CD14-positive monocyte (primary cell): Measurements from ENCODE around the gene SYAP1. TPM values are rescaled to one million over a fixed set of nuclear protein-coding genes. Genes with fewer than 3 reads are reported as not detected.
A peak's percentile ranks its signal among the peaks of the same experiment; 100 is the strongest.

Experiments used
- DNase-seq, 3 donors: peaks; one replicate each; pipeline ENCODE4 v3.0.0-alpha.2; 2011 to 2022
- H2AFZ ChIP-seq: 2 replicates; pipeline ENCODE4 v1.6.0; 2012; ENCODE audit warnings: mild to moderate bottlenecking, low read depth, low read length, inconsistent platforms; ENCODE audit not compliant: insufficient read depth, poor library complexity, severe bottlenecking
- H3K27ac ChIP-seq, 2 donors: 1 replicate in 1 of 2; 2 replicates in 1 of 2; pipeline ENCODE4 v1.5.1; 2012 to 2013; ENCODE audit warnings: low read length in 2 of 2, control low read depth in 1 of 2, inconsistent platforms in 1 of 2, low read depth in 1 of 2, mild to moderate bottlenecking in 1 of 2
- H3K27me3 ChIP-seq, 2 donors: one replicate each; pipeline versions ENCODE4 v1.6.0 to v1.6.1; 2011 to 2013; ENCODE audit warnings: low read length in 2 of 2; ENCODE audit not compliant: control insufficient read depth in 2 of 2, insufficient read depth in 2 of 2
- H3K36me3 ChIP-seq, 2 donors: replicated peaks in 1 of 2; 1 replicate in 1 of 2; 2 replicates in 1 of 2; pipeline versions ENCODE4 v1.5.1 to v1.6.1; 2012 to 2013; ENCODE audit warnings: low read length in 2 of 2, control low read depth in 1 of 2, inconsistent platforms in 1 of 2, mild to moderate bottlenecking in 1 of 2; ENCODE audit not compliant: insufficient read depth in 2 of 2, control insufficient read depth in 1 of 2
- H3K4me1 ChIP-seq, 2 donors: 1 replicate in 1 of 2; 2 replicates in 1 of 2; pipeline versions ENCODE4 v1.5.1 to v1.6.1; 2012 to 2013; ENCODE audit warnings: low read length in 2 of 2, control low read depth in 1 of 2, inconsistent platforms in 1 of 2, mild to moderate bottlenecking in 1 of 2, moderate library complexity in 1 of 2; ENCODE audit not compliant: insufficient read depth in 2 of 2, control insufficient read depth in 1 of 2
- H3K4me2 ChIP-seq: replicated peaks from 2 replicates; pipeline ENCODE3; 2012; ENCODE audit warnings: low read length, moderate library complexity, mild to moderate bottlenecking; ENCODE audit not compliant: poor library complexity, severe bottlenecking; ENCODE audit errors: extremely low read depth
- H3K4me3 ChIP-seq, 3 experiments: fragments of 200-600 bp in 1 of 3; sonication (generic) in 1 of 3; replicated peaks in 1 of 3; 1 replicate in 2 of 3; 2 replicates in 1 of 3; pipeline ENCODE4 v1.5.1; 2011 to 2013; ENCODE audit warnings: low read length in 3 of 3, mild to moderate bottlenecking in 3 of 3, control low read depth in 2 of 3, low read depth in 2 of 3, inconsistent platforms in 1 of 3, moderate library complexity in 1 of 3
- H3K79me2 ChIP-seq: 2 replicates; pipeline ENCODE4 v1.6.0; 2012; ENCODE audit warnings: mild to moderate bottlenecking, control low read depth, inconsistent platforms, low read length, moderate library complexity; ENCODE audit not compliant: insufficient read depth
- H3K9ac ChIP-seq: 2 replicates; pipeline ENCODE4 v1.6.0; 2017; ENCODE audit warnings: low read length, mild to moderate bottlenecking; ENCODE audit not compliant: insufficient read depth, poor library complexity, severe bottlenecking
- H3K9me3 ChIP-seq, 2 donors: replicated peaks in 1 of 2; 1 replicate in 1 of 2; 2 replicates in 1 of 2; pipeline versions ENCODE4 v1.5.1 to v1.6.1; 2012 to 2013; ENCODE audit warnings: low read length in 2 of 2, control low read depth in 1 of 2; ENCODE audit not compliant: control insufficient read depth in 1 of 2, insufficient read depth in 1 of 2
- H4K20me1 ChIP-seq: 2 replicates; pipeline ENCODE4 v1.6.0; 2012; ENCODE audit warnings: mild to moderate bottlenecking, low read length, control low read depth, moderate library complexity; ENCODE audit not compliant: insufficient read depth
- H3K27ac Mint-ChIP-seq, 7 donors: one replicate each; pipeline ENCODE4 v1.8.0; 2020; ENCODE audit warnings: mild to moderate bottlenecking in 7 of 7, mixed read lengths in 7 of 7, moderate library complexity in 6 of 7, inconsistent platforms in 2 of 7
- H3K27me3 Mint-ChIP-seq, 3 donors: one replicate each; pipeline ENCODE4 v1.8.0; 2021 to 2022; ENCODE audit warnings: low read depth in 3 of 3, mild to moderate bottlenecking in 3 of 3, mixed read lengths in 3 of 3, moderate library complexity in 3 of 3, inconsistent platforms in 1 of 3
- H3K36me3 Mint-ChIP-seq, 2 donors: one replicate each; pipeline ENCODE4 v1.8.0; 2020; ENCODE audit warnings: mixed read lengths in 2 of 2, inconsistent platforms in 1 of 2, mild to moderate bottlenecking in 1 of 2
- H3K4me1 Mint-ChIP-seq: one replicate; pipeline ENCODE4 v1.8.0; 2020; ENCODE audit warnings: mild to moderate bottlenecking, mixed read lengths
- H3K4me3 Mint-ChIP-seq, 2 donors: one replicate each; pipeline ENCODE4 v1.8.0; 2020; ENCODE audit warnings: mild to moderate bottlenecking in 2 of 2, mixed read lengths in 2 of 2, moderate library complexity in 1 of 2
- H3K9me3 Mint-ChIP-seq, 7 donors: one replicate each; pipeline ENCODE4 v1.8.0; 2020 to 2022; ENCODE audit warnings: mixed read lengths in 7 of 7, mild to moderate bottlenecking in 6 of 7, moderate library complexity in 6 of 7, inconsistent platforms in 2 of 7
- WGBS: methylation state at CpG from one replicate; pipeline ENCODE4 v1.1.5; 2013; ENCODE audit warnings: missing lambda C conversion rate; ENCODE audit not compliant: insufficient coverage; 5-methylcytosine and 5-hydroxymethylcytosine counted together
- intact Hi-C, 2 donors: fragments of 100-400 bp; cut with micrococcal nuclease; formaldehyde crosslinking; loops; one replicate each; pipeline versions ENCODE4 v1.15.0 to v1.15.1; 2023
- polyA plus RNA-seq, 3 donors: library from polyadenylated mRNA; depleted of rRNA in 1 of 3; unstranded in 2 of 3; stranded (reverse) in 1 of 3; fragments of 300-500 nt in 2 of 3; fragments of >200 nt in 1 of 3; fragmentation: Illumina TruSeq in 2 of 3; gene quantifications; 1 replicate in 2 of 3; 2 replicates in 1 of 3; pipeline ENCODE4 v1.2.3, GENCODE V29; 2012 to 2021
- TF ChIP-seq, protein P1 (sequence below): fragments of 200-600 bp; IDR thresholded peaks from one replicate; pipeline ENCODE4 v1.8.0; 2022; ENCODE audit warnings: antibody characterized with exemption, mild to moderate bottlenecking

SYAP1 gene
- polyA plus RNA-seq, 3 donors = 4.2 to 9.0 (median 7.1) TPM

DNA sequence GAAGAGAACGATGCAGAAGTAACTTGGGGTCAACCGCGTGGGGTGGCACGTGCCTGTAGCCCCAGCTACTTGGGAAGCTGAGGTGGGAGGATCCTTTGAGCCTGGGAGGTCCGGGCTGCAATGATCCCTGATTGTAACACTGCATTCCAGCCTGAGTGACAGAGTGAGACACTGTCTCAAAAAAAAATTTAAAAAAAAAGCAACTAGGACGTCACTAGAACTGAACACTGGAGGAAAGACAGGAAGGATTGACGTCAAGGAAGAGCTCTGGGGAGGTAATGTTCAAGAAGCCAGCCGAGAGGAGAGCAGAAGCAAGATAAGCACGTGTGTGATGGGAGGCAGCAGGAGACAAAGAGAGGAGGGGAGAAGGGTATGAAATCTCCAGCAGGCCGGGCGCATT lies 40.7 kb upstream of the SYAP1 start:
- peaks cover 0 to 32% (median 0%) of the 10 kb centered on the region in 3 donors for H3K27me3 Mint-ChIP-seq
- Histone ChIP-seq H2AFZ (no peak overlapping the region), H4K20me1 (no peaks in the 10 kb centered on the region), H3K4me2 (no peak overlapping the region), H3K27me3 (peaks cover 0 to 8% of the 10 kb centered on the region in 2 donors), H3K9me3 (no peaks in the 10 kb centered on the region), H3K79me2 (no peaks in the 10 kb centered on the region), H3K4me3 (no peak overlapping the region), H3K36me3 (peaks cover 10 to 36% of the 10 kb centered on the region in 2 donors), H3K27ac (no peak overlapping the region), H3K9ac (no peak overlapping the region), H3K4me1 (no peaks in the 10 kb centered on the region)
- DNase-seq = no peak
- TF ChIP-seq, protein P1, sequence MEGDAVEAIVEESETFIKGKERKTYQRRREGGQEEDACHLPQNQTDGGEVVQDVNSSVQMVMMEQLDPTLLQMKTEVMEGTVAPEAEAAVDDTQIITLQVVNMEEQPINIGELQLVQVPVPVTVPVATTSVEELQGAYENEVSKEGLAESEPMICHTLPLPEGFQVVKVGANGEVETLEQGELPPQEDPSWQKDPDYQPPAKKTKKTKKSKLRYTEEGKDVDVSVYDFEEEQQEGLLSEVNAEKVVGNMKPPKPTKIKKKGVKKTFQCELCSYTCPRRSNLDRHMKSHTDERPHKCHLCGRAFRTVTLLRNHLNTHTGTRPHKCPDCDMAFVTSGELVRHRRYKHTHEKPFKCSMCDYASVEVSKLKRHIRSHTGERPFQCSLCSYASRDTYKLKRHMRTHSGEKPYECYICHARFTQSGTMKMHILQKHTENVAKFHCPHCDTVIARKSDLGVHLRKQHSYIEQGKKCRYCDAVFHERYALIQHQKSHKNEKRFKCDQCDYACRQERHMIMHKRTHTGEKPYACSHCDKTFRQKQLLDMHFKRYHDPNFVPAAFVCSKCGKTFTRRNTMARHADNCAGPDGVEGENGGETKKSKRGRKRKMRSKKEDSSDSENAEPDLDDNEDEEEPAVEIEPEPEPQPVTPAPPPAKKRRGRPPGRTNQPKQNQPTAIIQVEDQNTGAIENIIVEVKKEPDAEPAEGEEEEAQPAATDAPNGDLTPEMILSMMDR = no peak
- H3K27ac Mint-ChIP-seq = peak overlapping the region in 3 of 7 donors; percentile 21 to 47 (median 23)
- intact Hi-C loops = no loop called here
- no peaks in the 10 kb centered on the region for H3K4me1 Mint-ChIP-seq
- H3K4me3 Mint-ChIP-seq = no peak overlapping the region
- peaks cover 0 to 1% (median 0%) of the 10 kb centered on the region in 7 donors for H3K9me3 Mint-ChIP-seq
- 93% methylated on average over 3 of the region's 11 CpGs for WGBS
- H3K36me3 Mint-ChIP-seq = peaks cover 29 to 34% of the 10 kb centered on the region in 2 donors

DNA sequence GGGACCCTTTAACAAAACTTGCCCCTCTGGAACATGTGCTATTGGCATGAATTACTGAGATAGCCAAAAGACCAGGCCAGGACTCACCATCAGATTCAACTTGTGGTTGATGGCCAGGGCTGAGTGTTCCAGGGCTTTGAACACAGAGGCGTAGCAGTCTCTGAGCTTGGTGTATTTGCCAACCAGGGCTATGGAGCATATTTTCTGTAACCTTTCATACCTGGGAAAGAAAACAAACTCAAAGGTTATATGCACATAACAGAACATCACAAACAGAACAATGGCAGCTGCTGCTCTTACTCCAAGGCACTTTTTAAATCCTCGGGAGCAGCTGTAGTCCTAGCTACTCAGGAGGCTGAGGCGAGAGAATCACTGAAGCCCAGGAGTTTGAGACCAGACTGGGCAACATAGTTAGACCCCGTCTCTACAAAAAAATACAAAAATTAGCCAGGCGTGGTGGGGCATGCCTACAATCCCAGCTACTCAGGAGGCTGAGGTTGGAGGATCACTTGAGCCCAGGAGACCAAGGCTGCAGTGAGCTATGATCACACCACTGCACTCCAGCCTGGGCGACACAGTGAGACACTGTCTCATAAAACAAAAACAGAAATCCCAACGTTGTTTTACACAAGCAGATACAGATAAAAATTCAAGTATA lies 36.3 kb upstream of the SYAP1 start:
- peaks cover 0 to 1% of the 10 kb centered on the region in 2 donors for H3K27me3 ChIP-seq
- no peak for DNase-seq
- H3K9me3 Mint-ChIP-seq = no peaks in the 10 kb centered on the region

More for the DNA sequence above, 36.3 kb upstream of the SYAP1 start:
- H3K36me3 ChIP-seq = peaks cover 16 to 33% of the 10 kb centered on the region in 2 donors
- no peaks in the 10 kb centered on the region for H3K9me3 ChIP-seq
- no peak overlapping the region for H3K9ac ChIP-seq
- no peaks in the 10 kb centered on the region for H3K79me2 ChIP-seq
- WGBS = 90% methylated on average over 2 of the region's 7 CpGs
- no peak overlapping the region for H3K27ac ChIP-seq
- intact Hi-C loops = no loop called here
- no peak overlapping the region for H2AFZ ChIP-seq
- no peaks in the 10 kb centered on the region for H3K4me1 Mint-ChIP-seq
- TF ChIP-seq, protein P1 = no peak
- no peak overlapping the region for H3K4me2 ChIP-seq
- peak overlapping the region in 1 of 7 donors; percentile 66 for H3K27ac Mint-ChIP-seq
- no peak overlapping the region for H3K4me3 ChIP-seq
- peaks cover 0 to 23% (median 0%) of the 10 kb centered on the region in 3 donors for H3K27me3 Mint-ChIP-seq
- no peaks in the 10 kb centered on the region for H4K20me1 ChIP-seq
- peaks cover 23 to 38% of the 10 kb centered on the region in 2 donors for H3K36me3 Mint-ChIP-seq
- H3K4me3 Mint-ChIP-seq = no peak overlapping the region
- H3K4me1 ChIP-seq = no peaks in the 10 kb centered on the region
